LNCAP (cell line): ENCODE data around the gene HSPG2.

Source experiments
- TF ChIP-seq, protein P1 (sequence below): fragments of 450-650 bp; IDR thresholded peaks from 2 replicates; pipeline ENCODE4 v1.5.1; 2017; ENCODE audit warnings: mild to moderate bottlenecking

The HSPG2 gene

DNA sequence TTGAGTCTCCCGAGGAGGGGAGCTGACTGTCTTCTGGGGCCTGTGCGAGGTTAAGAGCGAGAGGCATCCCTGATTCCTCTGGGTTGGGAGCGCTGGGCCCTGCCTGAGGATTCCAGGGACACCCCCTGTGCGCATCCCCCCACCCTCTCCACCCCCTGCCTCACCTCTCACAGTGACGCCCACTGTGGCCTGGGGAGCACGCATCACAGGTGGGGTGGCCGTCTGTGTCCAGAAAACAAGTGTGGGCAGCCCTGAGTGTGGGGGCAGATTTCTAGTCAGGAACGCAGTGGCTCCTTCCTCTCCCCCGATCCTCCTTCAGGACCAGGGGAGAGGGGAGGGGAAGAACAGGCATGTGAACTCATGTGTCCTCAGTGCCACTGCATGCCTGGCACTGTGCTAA is 63.3 kb downstream of the HSPG2 start:
- TF ChIP-seq, protein P1, sequence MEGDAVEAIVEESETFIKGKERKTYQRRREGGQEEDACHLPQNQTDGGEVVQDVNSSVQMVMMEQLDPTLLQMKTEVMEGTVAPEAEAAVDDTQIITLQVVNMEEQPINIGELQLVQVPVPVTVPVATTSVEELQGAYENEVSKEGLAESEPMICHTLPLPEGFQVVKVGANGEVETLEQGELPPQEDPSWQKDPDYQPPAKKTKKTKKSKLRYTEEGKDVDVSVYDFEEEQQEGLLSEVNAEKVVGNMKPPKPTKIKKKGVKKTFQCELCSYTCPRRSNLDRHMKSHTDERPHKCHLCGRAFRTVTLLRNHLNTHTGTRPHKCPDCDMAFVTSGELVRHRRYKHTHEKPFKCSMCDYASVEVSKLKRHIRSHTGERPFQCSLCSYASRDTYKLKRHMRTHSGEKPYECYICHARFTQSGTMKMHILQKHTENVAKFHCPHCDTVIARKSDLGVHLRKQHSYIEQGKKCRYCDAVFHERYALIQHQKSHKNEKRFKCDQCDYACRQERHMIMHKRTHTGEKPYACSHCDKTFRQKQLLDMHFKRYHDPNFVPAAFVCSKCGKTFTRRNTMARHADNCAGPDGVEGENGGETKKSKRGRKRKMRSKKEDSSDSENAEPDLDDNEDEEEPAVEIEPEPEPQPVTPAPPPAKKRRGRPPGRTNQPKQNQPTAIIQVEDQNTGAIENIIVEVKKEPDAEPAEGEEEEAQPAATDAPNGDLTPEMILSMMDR, result no peak

DNA sequence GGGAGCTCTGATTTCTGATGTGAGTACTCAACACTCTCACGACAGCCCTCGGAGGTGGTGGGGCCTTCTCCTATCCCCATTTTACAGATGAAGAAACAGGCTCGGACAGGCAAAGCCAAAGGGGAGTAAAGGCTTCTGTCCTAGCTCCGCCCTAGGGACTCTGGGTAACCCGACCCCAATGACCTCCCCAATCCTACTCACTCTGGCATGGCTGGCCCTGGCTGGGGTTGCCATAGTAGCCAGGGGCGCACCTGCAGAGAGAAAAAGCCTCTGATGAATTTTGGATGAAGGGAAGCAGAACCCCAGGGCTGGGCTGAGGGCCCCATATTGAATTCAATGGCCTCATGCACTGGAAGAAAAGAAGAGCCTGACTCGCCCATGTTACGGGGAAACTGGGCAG is 63.9 kb downstream of the HSPG2 start:
- TF ChIP-seq, protein P1, result no peak

DNA sequence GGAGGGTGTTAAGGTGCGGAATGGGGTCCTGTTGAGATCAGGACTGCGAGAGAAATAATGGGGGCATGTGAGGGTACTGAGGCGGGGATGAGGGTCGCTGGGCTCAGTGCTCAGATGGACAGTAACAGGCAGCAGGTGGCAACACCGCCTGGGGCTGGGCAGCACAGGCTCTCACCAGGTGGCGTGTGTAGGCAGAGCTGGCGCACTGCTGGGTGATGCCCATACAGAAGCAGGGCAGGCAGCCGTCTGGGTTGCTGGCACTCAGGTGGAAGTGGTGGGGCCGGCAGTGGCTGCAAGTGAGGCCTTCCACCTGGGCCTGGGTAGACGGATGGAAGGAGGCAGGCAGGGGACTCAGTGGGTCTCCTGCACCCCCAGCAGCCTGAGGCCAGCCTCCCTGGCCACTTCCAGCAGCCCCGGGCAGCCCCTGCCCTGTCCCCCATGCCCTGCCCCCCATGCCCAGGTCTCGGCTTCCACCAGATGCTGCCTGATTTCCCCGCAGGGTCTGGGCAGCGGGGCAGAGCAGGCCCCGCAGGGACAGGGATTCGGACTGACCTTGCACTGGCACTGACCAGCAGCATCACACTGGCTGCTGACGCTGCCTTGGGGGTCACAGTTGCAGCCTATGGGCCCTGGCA is 64.5 kb downstream of the HSPG2 start:
- TF ChIP-seq, protein P1, result no peak

DNA sequence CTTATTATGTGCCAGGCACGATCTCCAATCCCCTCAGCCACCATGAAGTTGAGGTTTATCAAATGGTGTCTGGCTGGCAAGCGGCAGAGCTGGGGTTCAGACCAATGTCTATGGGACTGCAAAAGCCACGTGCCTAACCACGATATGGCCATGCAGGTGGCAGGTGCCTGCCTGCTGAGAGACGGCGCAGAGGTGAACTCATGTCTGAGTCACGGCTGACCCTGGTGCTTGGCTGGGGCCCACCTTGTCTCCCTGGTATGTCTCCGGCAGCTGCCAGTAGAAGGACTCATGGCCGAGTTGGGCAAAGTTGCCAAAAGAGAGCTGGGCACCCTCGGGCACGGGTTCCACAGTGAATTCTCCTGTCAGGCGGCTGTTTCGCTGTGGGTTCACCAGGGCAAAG is 65.2 kb downstream of the HSPG2 start:
- TF ChIP-seq, protein P1, result no peak

DNA sequence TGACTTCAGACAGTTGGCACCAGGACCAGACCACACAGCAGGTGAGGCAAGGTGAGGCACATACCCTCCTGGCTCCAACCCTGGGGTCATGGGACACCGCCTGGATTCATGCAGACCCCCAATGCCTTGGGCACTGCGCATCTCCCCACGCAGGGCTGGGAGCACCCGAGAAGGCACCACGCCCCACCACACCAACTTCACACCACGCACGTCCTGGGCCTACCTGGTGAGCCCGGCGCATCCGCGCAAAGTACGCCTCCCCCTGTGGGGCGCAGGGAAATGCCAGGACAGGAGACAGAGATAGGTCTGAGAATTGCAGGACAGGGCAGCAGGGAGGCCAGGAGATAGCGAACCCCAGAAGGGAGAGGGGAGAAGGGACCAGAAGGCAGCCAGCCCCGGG is 66.5 kb downstream of the HSPG2 start:
- TF ChIP-seq, protein P1, result no peak

DNA sequence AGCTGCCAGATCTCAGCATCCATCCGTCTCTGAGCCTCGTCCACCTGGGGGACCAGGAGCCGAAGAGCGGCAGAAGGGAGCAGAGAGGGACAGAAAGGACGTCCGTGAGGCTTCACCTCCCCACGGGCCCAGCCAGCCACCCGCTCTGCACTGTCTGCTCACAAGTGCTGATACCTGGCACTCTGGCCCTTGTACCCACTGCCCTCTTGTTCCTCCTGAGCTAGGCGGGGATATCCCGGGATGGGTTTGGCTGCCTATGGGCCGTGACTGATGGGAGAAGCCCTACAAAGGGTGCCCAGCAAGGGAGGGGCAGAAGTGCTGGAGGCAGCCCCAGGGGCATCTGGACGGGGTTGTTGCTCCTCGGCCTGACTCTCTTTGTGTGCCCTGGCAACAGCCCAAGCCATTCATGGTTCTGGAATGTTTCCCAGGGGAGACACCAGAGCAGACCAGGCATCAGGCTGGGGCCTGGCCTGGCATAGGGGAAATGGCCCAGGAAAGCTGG is 67.4 kb downstream of the HSPG2 start:
- TF ChIP-seq, protein P1, result no peak

DNA sequence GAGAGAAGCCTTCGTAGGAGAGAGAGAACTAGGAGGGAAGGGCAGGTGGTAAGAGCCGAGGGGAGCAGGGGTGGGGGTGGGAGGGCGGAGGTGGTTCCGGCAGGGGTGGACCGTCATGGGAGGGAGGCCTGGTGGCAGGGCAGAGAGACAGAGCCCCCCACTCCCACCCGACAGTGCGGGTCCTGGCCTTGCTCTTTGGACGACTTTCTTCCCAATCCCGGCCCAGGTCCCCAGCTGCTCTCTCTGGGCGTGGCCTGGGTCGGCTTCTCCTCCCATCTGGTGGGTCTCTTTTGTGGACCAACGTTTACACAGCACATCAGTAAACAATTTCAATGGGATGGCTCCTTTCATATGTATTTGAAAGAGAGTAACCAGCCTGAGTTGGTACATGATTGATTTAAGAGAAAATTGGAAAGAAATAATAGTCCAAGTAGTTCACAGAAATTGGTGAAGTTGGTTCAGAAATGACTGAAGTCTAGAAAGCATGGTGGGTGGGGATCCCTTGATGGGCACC is 68.1 kb downstream of the HSPG2 start:
- TF ChIP-seq, protein P1, result no peak

DNA sequence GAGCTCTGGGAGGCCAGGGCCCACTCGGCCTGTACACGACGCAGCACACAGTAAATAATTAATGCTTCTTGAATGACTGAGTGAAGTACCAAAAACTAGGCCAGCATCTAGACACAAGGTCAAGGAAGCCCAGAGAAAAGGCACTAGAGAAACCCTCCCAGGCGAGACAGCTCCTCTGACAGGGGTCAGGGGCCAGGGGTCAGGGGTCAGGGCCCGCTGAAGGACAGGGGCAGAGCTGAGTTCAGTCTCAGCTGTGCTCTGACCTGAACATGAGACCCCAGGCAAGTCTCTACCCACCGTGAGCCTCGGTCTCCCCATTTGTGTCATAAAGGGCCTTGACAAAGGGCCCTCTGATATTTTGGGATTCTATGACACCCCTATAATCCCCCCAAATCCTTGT is 68.6 kb downstream of the HSPG2 start:
- TF ChIP-seq, protein P1, result no peak
